Immature natural killer cell (primary cell): Measurements from ENCODE around the gene TRIM56. TPM values are rescaled to one million over a fixed set of nuclear protein-coding genes. Genes with fewer than 3 reads are reported as not detected.
A peak's percentile ranks its signal among the peaks of the same experiment; 100 is the strongest.
"Not testable (repeated sequence)": the region's sequence is repeated elsewhere in the genome, so short reads cannot be mapped to it uniquely, and the experiment has no call there.

Experiments
- DNase-seq, 3 donors: peaks; one replicate each; pipeline ENCODE4 v3.0.0; 2022; ENCODE audit warnings: mixed read lengths in 1 of 3
- H3K27ac Mint-ChIP-seq, 6 donors: one replicate each; pipeline ENCODE4 v1.8.0; 2020; ENCODE audit warnings: mixed read lengths in 6 of 6, mild to moderate bottlenecking in 5 of 6, inconsistent platforms in 4 of 6, moderate library complexity in 3 of 6
- H3K27me3 Mint-ChIP-seq, 3 donors: one replicate each; pipeline ENCODE4 v1.8.0; 2020 to 2021; ENCODE audit warnings: low read depth in 3 of 3, mild to moderate bottlenecking in 3 of 3, mixed read lengths in 3 of 3, moderate library complexity in 3 of 3, inconsistent platforms in 1 of 3
- H3K36me3 Mint-ChIP-seq, 3 donors: one replicate each; pipeline ENCODE4 v1.8.0; 2020; ENCODE audit warnings: mixed read lengths in 3 of 3, inconsistent platforms in 2 of 3, mild to moderate bottlenecking in 2 of 3
- H3K4me1 Mint-ChIP-seq, 2 donors: one replicate each; pipeline ENCODE4 v1.8.0; 2020; ENCODE audit warnings: inconsistent platforms in 2 of 2, mild to moderate bottlenecking in 2 of 2, mixed read lengths in 2 of 2, moderate library complexity in 1 of 2
- H3K4me3 Mint-ChIP-seq, 5 donors: one replicate each; pipeline ENCODE4 v1.8.0; 2020; ENCODE audit warnings: mild to moderate bottlenecking in 5 of 5, mixed read lengths in 5 of 5, inconsistent platforms in 3 of 5, moderate library complexity in 3 of 5
- H3K9me3 Mint-ChIP-seq, 6 donors: one replicate each; pipeline ENCODE4 v1.8.0; 2020; ENCODE audit warnings: mild to moderate bottlenecking in 6 of 6, mixed read lengths in 6 of 6, inconsistent platforms in 4 of 6, moderate library complexity in 3 of 6
- polyA plus RNA-seq, 3 donors: library from polyadenylated mRNA; unstranded; fragments of 300-500 nt; fragmentation: Illumina TruSeq; gene quantifications; one replicate each; pipeline ENCODE4 v1.2.3, GENCODE V29; 2021

TRIM56 gene
- polyA plus RNA-seq, 3 donors from 2014 or later: 1.5 to 20.6 (median 2.7) TPM

GRCh38 chr7:101109368-101109767 is 24.1 kb downstream of the TRIM56 start:
- DNase-seq: no peak
- no peak overlapping the region for H3K4me3 Mint-ChIP-seq
- no peak overlapping the region for H3K27ac Mint-ChIP-seq
- no peaks in the 10 kb centered on the region for H3K9me3 Mint-ChIP-seq
- no peaks in the 10 kb centered on the region for H3K36me3 Mint-ChIP-seq
- H3K4me1 Mint-ChIP-seq: no peaks in the 10 kb centered on the region
- H3K27me3 Mint-ChIP-seq: peaks cover 0 to 2% (median 0%) of the 10 kb centered on the region in 3 donors

GRCh38 chr7:101111261-101111660 is 26.0 kb downstream of the TRIM56 start:
- no peak overlapping the region for H3K4me3 Mint-ChIP-seq
- no peak for DNase-seq
- H3K4me1 Mint-ChIP-seq: no peaks in the 10 kb centered on the region
- H3K27me3 Mint-ChIP-seq: no peaks in the 10 kb centered on the region
- no peak overlapping the region for H3K27ac Mint-ChIP-seq
- H3K36me3 Mint-ChIP-seq: no peaks in the 10 kb centered on the region
- no peaks in the 10 kb centered on the region for H3K9me3 Mint-ChIP-seq

DNA sequence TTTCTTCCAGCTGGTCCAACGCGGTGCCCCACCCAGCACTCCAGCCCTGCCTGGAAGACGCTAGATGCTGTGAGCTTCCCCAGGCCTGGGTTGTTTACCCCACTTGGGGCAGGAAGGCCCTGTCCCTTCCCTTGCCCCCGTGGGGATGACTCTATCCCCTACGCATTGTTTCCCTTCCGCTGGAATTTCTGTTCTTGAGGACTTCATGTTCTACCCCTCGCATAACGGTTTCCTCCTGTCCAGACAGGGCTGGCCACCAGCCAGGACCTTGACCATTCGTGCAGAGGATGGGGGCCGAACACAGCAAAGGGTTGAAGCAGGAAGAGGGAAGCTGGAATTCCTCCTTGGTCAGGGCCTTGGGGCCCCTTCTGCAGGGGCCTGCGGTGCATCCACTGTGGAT is 27.0 kb downstream of the TRIM56 start:
- no peaks in the 10 kb centered on the region for H3K27me3 Mint-ChIP-seq
- DNase-seq: no peak
- no peaks in the 10 kb centered on the region for H3K4me1 Mint-ChIP-seq
- no peak overlapping the region for H3K4me3 Mint-ChIP-seq
- H3K9me3 Mint-ChIP-seq: no peaks in the 10 kb centered on the region
- no peak overlapping the region for H3K27ac Mint-ChIP-seq
- no peaks in the 10 kb centered on the region for H3K36me3 Mint-ChIP-seq

GRCh38 chr7:101113140-101113539 is 27.9 kb downstream of the TRIM56 start:
- H3K27ac Mint-ChIP-seq, H3K27me3 Mint-ChIP-seq, H3K9me3 Mint-ChIP-seq, H3K36me3 Mint-ChIP-seq, H3K4me3 Mint-ChIP-seq, H3K4me1 Mint-ChIP-seq, DNase-seq: not testable (repeated sequence)

DNA sequence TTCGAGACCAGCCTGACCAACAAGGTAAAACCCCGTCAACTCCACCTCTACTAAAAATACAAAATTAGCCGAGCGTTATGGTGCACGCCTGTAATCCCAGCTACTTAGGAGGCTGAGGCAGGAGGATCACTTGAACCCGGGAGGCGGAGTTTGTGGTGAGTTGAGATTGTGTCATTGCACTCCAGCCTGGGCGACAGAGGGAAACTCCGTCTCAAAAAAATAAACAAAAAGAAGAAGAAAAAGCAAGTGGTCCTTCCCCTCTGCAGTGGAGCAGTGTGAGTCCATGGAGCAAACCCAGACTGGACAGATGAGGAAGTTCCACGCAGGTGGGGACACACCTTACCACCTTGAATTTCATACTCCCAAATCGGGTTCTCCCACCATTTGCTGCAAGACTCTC is 28.6 kb downstream of the TRIM56 start:
- no peak overlapping the region for H3K27ac Mint-ChIP-seq
- no peak overlapping the region for H3K4me3 Mint-ChIP-seq
- no peaks in the 10 kb centered on the region for H3K27me3 Mint-ChIP-seq
- H3K36me3 Mint-ChIP-seq: no peaks in the 10 kb centered on the region
- no peaks in the 10 kb centered on the region for H3K4me1 Mint-ChIP-seq
- no peaks in the 10 kb centered on the region for H3K9me3 Mint-ChIP-seq
- DNase-seq: no peak

DNA sequence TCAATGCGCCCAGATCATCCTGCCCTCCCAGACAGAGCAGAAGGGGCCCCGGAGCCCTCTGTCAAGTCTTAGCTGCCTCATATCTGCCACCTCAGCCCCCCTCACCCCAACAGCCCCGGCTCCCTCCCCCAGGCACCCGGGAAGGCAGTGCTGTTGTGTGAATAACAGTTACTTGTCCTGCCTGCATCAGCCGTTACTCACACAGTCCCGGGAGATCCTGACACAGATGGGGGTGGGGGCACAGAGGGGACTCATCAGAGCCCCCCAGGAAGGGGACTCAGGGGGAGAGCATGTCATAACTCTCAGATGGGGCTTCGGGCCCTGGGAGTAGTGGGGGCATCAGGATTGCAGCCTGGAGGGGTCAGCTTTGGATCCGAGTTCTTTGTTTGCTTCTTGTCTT is 29.2 kb downstream of the TRIM56 start:
- DNase-seq: no peak
- Mint-ChIP-seq H3K36me3 (no peaks in the 10 kb centered on the region), H3K27me3 (no peaks in the 10 kb centered on the region), H3K4me1 (no peaks in the 10 kb centered on the region), H3K9me3 (no peaks in the 10 kb centered on the region), H3K4me3 (no peak overlapping the region), H3K27ac (no peak overlapping the region)

DNA sequence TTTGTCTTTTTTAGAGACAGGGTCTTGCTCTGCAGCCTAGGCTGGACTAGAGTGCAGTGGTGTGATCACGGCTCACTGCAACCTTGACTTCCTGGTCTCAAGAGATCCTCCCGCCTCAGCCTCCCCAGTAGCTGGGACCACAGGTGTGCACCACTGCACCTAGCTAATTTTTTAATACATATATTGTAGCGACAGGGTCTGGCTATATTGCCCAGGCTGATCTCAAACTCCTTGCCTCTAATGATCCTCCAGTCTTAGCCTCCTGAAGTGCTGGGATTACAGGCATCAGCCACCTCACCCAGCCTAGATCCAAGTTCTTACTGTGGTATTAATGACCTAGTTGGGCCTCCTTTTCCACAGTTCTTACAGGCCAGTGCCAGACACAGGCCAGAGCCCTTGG is 29.9 kb downstream of the TRIM56 start:
- H3K4me3 Mint-ChIP-seq: no peak overlapping the region
- no peaks in the 10 kb centered on the region for H3K4me1 Mint-ChIP-seq
- H3K27me3 Mint-ChIP-seq: no peaks in the 10 kb centered on the region
- H3K9me3 Mint-ChIP-seq: no peaks in the 10 kb centered on the region
- H3K36me3 Mint-ChIP-seq: no peaks in the 10 kb centered on the region
- H3K27ac Mint-ChIP-seq: no peak overlapping the region
- DNase-seq: no peak

DNA sequence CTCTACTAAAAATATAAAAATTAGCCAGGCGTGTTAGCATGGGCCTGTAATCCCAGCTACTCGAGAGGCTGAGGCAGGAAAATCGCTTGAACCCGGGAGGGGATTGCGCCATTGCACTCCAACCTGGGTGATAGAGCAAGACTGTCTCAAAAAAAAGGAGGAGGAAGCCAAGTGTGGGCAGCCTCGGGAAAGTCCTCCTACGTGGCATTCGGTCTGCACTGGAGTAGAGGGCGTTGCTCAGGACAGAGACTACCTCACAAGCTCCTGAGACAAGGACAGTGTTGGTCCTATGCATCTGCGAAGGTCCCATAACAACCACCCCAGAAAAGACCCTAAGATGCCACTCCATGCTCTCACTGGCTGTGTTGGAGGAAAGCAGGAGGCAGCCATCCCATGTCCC is 31.6 kb downstream of the TRIM56 start:
- Mint-ChIP-seq H3K36me3 (no peaks in the 10 kb centered on the region), H3K27me3 (peaks cover 0 to under 1% (median 0%) of the 10 kb centered on the region in 3 donors), H3K27ac (no peak overlapping the region), H3K4me1 (no peaks in the 10 kb centered on the region), H3K4me3 (no peak overlapping the region), H3K9me3 (no peaks in the 10 kb centered on the region)
- DNase-seq: no peak

DNA sequence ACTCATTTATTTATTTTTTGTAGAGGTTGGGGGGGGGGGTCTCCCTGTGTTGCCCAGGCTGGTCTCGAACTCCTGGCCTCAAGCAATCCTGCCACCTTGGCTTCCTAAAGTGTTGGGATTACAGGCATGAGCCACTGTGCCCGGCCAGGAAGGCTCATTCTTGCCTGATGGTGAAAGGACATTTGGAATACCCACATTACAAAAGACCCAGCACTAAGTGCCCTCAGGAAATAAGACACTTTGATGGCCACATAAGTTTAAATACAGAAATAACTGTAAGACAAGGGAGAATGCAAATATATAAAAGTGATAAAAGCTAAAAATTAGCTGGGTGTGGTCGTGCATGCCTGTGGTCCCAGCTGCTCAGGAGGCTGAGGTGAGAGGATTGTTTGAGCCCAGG is 33.6 kb downstream of the TRIM56 start:
- no peak for DNase-seq
- H3K27ac Mint-ChIP-seq: no peak overlapping the region
- H3K9me3 Mint-ChIP-seq: no peaks in the 10 kb centered on the region
- H3K27me3 Mint-ChIP-seq: peaks cover 0 to 14% (median 6%) of the 10 kb centered on the region in 3 donors
- H3K4me1 Mint-ChIP-seq: no peaks in the 10 kb centered on the region
- no peaks in the 10 kb centered on the region for H3K36me3 Mint-ChIP-seq
- no peak overlapping the region for H3K4me3 Mint-ChIP-seq

DNA sequence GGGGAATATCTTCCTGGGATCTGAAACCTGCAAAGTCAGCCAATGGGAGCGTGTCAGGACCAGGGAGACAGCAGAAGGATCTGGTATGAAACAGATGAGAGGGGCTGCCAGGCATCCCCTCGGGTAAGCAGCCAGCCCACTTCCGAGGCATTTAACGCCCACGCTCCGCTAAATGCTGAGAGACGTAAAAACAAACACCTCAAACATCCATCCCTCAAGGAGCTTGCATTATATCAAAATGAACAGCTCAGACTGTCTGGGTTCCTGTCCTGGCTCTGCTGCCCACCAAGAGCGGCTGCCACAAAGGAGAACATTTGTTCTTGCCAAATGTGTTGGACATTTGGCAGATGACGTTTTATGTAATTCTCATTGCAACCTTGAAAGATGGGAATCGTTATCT is 34.6 kb downstream of the TRIM56 start:
- H3K9me3 Mint-ChIP-seq: no peaks in the 10 kb centered on the region
- H3K36me3 Mint-ChIP-seq: no peaks in the 10 kb centered on the region
- no peak overlapping the region for H3K27ac Mint-ChIP-seq
- no peak for DNase-seq
- H3K4me3 Mint-ChIP-seq: no peak overlapping the region
- H3K27me3 Mint-ChIP-seq: peaks cover 2 to 18% (median 6%) of the 10 kb centered on the region in 3 donors
- peaks cover 5 to 7% of the 10 kb centered on the region in 2 donors for H3K4me1 Mint-ChIP-seq

- no peak for DNase-seq
- Mint-ChIP-seq H3K27ac (no peak overlapping the region), H3K27me3 (peaks cover 2 to 20% (median 6%) of the 10 kb centered on the region in 3 donors), H3K4me1 (peaks cover 9 to 10% of the 10 kb centered on the region in 2 donors), H3K9me3 (no peaks in the 10 kb centered on the region), H3K4me3 (no peak overlapping the region), H3K36me3 (no peaks in the 10 kb centered on the region)
Measured at GRCh38 chr7:101120315-101120714, 35.0 kb downstream of the TRIM56 start.

- H3K27ac Mint-ChIP-seq, H3K36me3 Mint-ChIP-seq, DNase-seq, H3K9me3 Mint-ChIP-seq: not testable (repeated sequence)
- peaks cover 21 to 23% of the 10 kb centered on the region in 2 donors for H3K4me1 Mint-ChIP-seq
- peak overlapping the region in 1 of 5 donors; percentile 40 for H3K4me3 Mint-ChIP-seq
- H3K27me3 Mint-ChIP-seq: peaks cover 7 to 25% (median 10%) of the 10 kb centered on the region in 3 donors
Measured at GRCh38 chr7:101121631-101121990, 36.3 kb downstream of the TRIM56 start.

- Mint-ChIP-seq H3K4me1 (peaks cover 27 to 30% of the 10 kb centered on the region in 2 donors), H3K4me3 (peak overlapping the region in 4 of 5 donors; percentile 35 to 53 (median 43)), H3K27me3 (peaks cover 10 to 29% (median 16%) of the 10 kb centered on the region in 3 donors), H3K9me3 (no peaks in the 10 kb centered on the region), H3K27ac (peak overlapping the region in 3 of 6 donors; percentile 7 to 53 (median 40)), H3K36me3 (no peaks in the 10 kb centered on the region)
- no peak for DNase-seq
Measured at GRCh38 chr7:101121991-101122932, 37.0 kb downstream of the TRIM56 start.

GRCh38 chr7:101122933-101123702 is 37.8 kb downstream of the TRIM56 start:
- no peaks in the 10 kb centered on the region for H3K36me3 Mint-ChIP-seq
- DNase-seq: no peak
- no peak overlapping the region for H3K27ac Mint-ChIP-seq
- H3K27me3 Mint-ChIP-seq: peaks cover 10 to 31% (median 19%) of the 10 kb centered on the region in 3 donors
- H3K9me3 Mint-ChIP-seq: no peaks in the 10 kb centered on the region
- peaks cover 33 to 38% of the 10 kb centered on the region in 2 donors for H3K4me1 Mint-ChIP-seq
- no peak overlapping the region for H3K4me3 Mint-ChIP-seq
